MM.1S (cell line): ENCODE results near the gene PCDH9.

ENCODE experiments used
- EZH2 ChIP-seq: fragments of 300-600 bp; sonication (generic); optimal IDR thresholded peaks from 2 replicates; pipeline ENCODE3; 2017; ENCODE audit warnings: low read depth, mild to moderate bottlenecking, antibody characterized with exemption, low read length, mixed read lengths
- EZH2phosphoT487 ChIP-seq: fragments of 300-600 bp; sonication (generic); IDR thresholded peaks from 2 replicates; pipeline ENCODE4 v1.6.1; 2018; ENCODE audit warnings: antibody characterized with exemption, low read length
- TF ChIP-seq, protein P1 (sequence below): fragments of 300-600 bp; sonication (generic); IDR thresholded peaks from 2 replicates; pipeline ENCODE4 v1.5.1; 2016; ENCODE audit warnings: antibody characterized with exemption, low read length, mixed read lengths

DNA sequence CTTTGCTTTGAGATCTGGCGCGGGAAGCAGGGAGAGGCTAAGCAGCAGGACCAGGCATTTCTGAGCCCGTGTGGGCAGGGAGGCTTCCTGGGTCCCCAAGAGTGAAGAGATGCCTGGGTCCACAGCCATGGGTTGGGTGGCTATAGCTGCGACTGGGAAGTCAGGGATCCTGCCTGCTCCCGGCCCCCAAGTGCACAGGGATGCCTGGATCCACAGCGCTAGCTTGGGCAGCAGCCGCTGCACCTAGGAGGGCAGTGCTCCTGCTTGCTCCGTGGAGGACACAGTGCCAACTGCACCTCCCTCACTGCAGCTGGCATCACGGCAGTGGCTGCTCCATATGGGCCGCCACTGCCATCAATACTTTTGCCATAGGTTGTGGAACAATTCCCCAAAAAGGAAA lies 384.7 kb downstream of the PCDH9 start:
- TF ChIP-seq, protein P1, sequence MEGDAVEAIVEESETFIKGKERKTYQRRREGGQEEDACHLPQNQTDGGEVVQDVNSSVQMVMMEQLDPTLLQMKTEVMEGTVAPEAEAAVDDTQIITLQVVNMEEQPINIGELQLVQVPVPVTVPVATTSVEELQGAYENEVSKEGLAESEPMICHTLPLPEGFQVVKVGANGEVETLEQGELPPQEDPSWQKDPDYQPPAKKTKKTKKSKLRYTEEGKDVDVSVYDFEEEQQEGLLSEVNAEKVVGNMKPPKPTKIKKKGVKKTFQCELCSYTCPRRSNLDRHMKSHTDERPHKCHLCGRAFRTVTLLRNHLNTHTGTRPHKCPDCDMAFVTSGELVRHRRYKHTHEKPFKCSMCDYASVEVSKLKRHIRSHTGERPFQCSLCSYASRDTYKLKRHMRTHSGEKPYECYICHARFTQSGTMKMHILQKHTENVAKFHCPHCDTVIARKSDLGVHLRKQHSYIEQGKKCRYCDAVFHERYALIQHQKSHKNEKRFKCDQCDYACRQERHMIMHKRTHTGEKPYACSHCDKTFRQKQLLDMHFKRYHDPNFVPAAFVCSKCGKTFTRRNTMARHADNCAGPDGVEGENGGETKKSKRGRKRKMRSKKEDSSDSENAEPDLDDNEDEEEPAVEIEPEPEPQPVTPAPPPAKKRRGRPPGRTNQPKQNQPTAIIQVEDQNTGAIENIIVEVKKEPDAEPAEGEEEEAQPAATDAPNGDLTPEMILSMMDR: no peak
- TF ChIP-seq EZH2 (no peak), EZH2phosphoT487 (no peak)
